WTC11 (cell line): ENCODE measurements around the gene AKAP9.

ENCODE experiments used
- IRF2 ChIP-seq: sonication (generic); formaldehyde crosslinking; IDR thresholded peaks from 2 replicates; pipeline ENCODE4 v1.8.0; 2022; ENCODE audit warnings: low read depth, missing genetic modification reagents, borderline replicate concordance
- JUN ChIP-seq: sonication (generic); formaldehyde crosslinking; IDR thresholded peaks from 2 replicates; pipeline ENCODE4 v1.8.0; 2023; ENCODE audit warnings: mild to moderate bottlenecking, missing genetic modification reagents
- NFE2L1 ChIP-seq: sonication (generic); formaldehyde crosslinking; IDR thresholded peaks from 2 replicates; pipeline ENCODE4 v1.8.1; 2023; ENCODE audit warnings: missing genetic modification reagents
- NR2C2 ChIP-seq: sonication (generic); formaldehyde crosslinking; IDR thresholded peaks from 2 replicates; pipeline ENCODE4 v1.8.0; 2022; ENCODE audit warnings: mild to moderate bottlenecking, missing genetic modification reagents
- SP1 ChIP-seq: sonication (generic); formaldehyde crosslinking; conservative IDR thresholded peaks from 2 replicates; pipeline ENCODE4 v1.8.1; 2022; ENCODE audit warnings: missing genetic modification reagents
- TF ChIP-seq, protein P1 (sequence below): fragments of 200-600 bp; IDR thresholded peaks from 2 replicates; pipeline ENCODE4 v1.8.0; 2022; ENCODE audit warnings: antibody characterized with exemption
- TF ChIP-seq, protein P2 (sequence below): sonication (generic); formaldehyde crosslinking; IDR thresholded peaks from 2 replicates; pipeline ENCODE4 v1.8.1; 2022; ENCODE audit warnings: low read depth, missing genetic modification reagents, borderline replicate concordance
- TF ChIP-seq, protein P3 (sequence below): sonication (generic); formaldehyde crosslinking; conservative IDR thresholded peaks from 2 replicates; pipeline ENCODE4 v1.8.1; 2022; ENCODE audit warnings: mild to moderate bottlenecking, missing genetic modification reagents
- TF ChIP-seq, protein P4 (sequence below): fragments of 250-450 bp; sonication (Bioruptor Pico); IDR thresholded peaks from 2 replicates; pipeline ENCODE4 v1.8.0; 2021; ENCODE audit warnings: mild to moderate bottlenecking
- TF ChIP-seq, protein P5 (sequence below): sonication (generic); formaldehyde crosslinking; IDR thresholded peaks from 2 replicates; pipeline ENCODE4 v1.8.0; 2022; ENCODE audit warnings: mild to moderate bottlenecking, missing genetic modification reagents
- TF ChIP-seq, protein P6 (sequence below): sonication (generic); formaldehyde crosslinking; IDR thresholded peaks from 2 replicates; pipeline ENCODE4 v1.8.0; 2022; ENCODE audit warnings: mild to moderate bottlenecking, missing genetic modification reagents

DNA sequence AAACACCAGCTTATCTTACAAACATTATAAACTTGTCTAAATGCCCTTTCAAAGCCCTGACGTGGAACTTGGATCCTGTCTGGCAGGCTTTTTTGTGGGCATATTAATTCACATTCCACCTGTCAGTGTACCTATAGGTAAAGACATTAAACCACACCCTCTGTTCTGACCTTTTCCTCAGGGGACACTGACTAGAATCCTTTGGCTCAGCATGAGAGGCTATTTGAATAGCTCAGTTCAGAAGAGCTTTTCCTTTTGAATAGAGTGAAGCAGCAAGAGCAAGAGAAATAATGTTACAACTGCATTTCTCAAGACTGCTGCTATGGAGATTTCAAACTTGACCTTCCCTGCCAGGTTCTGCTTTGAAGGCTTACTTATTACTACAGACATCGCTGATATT is 116.7 kb downstream of the AKAP9 start:
- TF ChIP-seq SP1 (no peak), JUN (CRISPR knock-in tag) (no peak), NFE2L1 (CRISPR knock-in tag) (no peak), IRF2 (CRISPR knock-in tag) (no peak), NR2C2 (CRISPR knock-in tag) (no peak)
- TF ChIP-seq, protein P1, sequence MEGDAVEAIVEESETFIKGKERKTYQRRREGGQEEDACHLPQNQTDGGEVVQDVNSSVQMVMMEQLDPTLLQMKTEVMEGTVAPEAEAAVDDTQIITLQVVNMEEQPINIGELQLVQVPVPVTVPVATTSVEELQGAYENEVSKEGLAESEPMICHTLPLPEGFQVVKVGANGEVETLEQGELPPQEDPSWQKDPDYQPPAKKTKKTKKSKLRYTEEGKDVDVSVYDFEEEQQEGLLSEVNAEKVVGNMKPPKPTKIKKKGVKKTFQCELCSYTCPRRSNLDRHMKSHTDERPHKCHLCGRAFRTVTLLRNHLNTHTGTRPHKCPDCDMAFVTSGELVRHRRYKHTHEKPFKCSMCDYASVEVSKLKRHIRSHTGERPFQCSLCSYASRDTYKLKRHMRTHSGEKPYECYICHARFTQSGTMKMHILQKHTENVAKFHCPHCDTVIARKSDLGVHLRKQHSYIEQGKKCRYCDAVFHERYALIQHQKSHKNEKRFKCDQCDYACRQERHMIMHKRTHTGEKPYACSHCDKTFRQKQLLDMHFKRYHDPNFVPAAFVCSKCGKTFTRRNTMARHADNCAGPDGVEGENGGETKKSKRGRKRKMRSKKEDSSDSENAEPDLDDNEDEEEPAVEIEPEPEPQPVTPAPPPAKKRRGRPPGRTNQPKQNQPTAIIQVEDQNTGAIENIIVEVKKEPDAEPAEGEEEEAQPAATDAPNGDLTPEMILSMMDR: no peak
- TF ChIP-seq, protein P2, sequence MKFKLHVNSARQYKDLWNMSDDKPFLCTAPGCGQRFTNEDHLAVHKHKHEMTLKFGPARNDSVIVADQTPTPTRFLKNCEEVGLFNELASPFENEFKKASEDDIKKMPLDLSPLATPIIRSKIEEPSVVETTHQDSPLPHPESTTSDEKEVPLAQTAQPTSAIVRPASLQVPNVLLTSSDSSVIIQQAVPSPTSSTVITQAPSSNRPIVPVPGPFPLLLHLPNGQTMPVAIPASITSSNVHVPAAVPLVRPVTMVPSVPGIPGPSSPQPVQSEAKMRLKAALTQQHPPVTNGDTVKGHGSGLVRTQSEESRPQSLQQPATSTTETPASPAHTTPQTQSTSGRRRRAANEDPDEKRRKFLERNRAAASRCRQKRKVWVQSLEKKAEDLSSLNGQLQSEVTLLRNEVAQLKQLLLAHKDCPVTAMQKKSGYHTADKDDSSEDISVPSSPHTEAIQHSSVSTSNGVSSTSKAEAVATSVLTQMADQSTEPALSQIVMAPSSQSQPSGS (CRISPR knock-in tag): no peak
- TF ChIP-seq, protein P3, sequence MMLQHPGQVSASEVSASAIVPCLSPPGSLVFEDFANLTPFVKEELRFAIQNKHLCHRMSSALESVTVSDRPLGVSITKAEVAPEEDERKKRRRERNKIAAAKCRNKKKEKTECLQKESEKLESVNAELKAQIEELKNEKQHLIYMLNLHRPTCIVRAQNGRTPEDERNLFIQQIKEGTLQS (CRISPR knock-in tag): no peak
- TF ChIP-seq, protein P4, sequence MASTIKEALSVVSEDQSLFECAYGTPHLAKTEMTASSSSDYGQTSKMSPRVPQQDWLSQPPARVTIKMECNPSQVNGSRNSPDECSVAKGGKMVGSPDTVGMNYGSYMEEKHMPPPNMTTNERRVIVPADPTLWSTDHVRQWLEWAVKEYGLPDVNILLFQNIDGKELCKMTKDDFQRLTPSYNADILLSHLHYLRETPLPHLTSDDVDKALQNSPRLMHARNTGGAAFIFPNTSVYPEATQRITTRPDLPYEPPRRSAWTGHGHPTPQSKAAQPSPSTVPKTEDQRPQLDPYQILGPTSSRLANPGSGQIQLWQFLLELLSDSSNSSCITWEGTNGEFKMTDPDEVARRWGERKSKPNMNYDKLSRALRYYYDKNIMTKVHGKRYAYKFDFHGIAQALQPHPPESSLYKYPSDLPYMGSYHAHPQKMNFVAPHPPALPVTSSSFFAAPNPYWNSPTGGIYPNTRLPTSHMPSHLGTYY (CRISPR knock-in tag): no peak
- TF ChIP-seq, protein P5, sequence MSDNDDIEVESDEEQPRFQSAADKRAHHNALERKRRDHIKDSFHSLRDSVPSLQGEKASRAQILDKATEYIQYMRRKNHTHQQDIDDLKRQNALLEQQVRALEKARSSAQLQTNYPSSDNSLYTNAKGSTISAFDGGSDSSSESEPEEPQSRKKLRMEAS (CRISPR knock-in tag): no peak
- TF ChIP-seq, protein P6, sequence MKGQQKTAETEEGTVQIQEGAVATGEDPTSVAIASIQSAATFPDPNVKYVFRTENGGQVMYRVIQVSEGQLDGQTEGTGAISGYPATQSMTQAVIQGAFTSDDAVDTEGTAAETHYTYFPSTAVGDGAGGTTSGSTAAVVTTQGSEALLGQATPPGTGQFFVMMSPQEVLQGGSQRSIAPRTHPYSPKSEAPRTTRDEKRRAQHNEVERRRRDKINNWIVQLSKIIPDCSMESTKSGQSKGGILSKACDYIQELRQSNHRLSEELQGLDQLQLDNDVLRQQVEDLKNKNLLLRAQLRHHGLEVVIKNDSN (CRISPR knock-in tag): no peak
